ENCODE data around the gene ARNT2. TPM values are rescaled to one million over a fixed set of nuclear protein-coding genes. Genes with fewer than 3 reads are reported as not detected.

The ARNT2 gene
- total RNA-seq, 2 experiments from 2014 or later, result not detected

GRCh38 chr15:80561500-80561899, 157.3 kb downstream of the ARNT2 start:
- CTCF ChIA-PET, result no interaction called here
- Mint-ChIP-seq H3K27me3 (peaks cover 5% of the 10 kb centered on the region), H3K27ac (no peak overlapping the region), H3K4me3 (no peak overlapping the region), H3K36me3 (no peaks in the 10 kb centered on the region), H3K9me3 (ENCODE audit: low read depth) (no peaks in the 10 kb centered on the region), H3K4me1 (peaks cover 4% of the 10 kb centered on the region)
- DNase-seq, result no peak
- no peak for ATAC-seq

GRCh38 chr15:80562033-80562432, 157.9 kb downstream of the ARNT2 start:
- CTCF ChIA-PET, result no interaction called here
- Mint-ChIP-seq H3K4me3 (no peak overlapping the region), H3K9me3 (ENCODE audit: low read depth) (no peaks in the 10 kb centered on the region), H3K27ac (no peak overlapping the region), H3K4me1 (peaks cover 4% of the 10 kb centered on the region), H3K36me3 (no peaks in the 10 kb centered on the region), H3K27me3 (peaks cover 10% of the 10 kb centered on the region)
- ATAC-seq (no peak), DNase-seq (no peak)

GRCh38 chr15:80562846-80563245, 158.7 kb downstream of the ARNT2 start:
- no peak overlapping the region for H3K4me3 Mint-ChIP-seq
- no peaks in the 10 kb centered on the region for H3K36me3 Mint-ChIP-seq
- ATAC-seq (no peak), DNase-seq (no peak)
- H3K9me3 Mint-ChIP-seq (ENCODE audit: low read depth), result no peaks in the 10 kb centered on the region
- CTCF ChIA-PET, result no interaction called here
- no peak overlapping the region for H3K27ac Mint-ChIP-seq
- H3K27me3 Mint-ChIP-seq, result peaks cover 13% of the 10 kb centered on the region
- peaks cover 6% of the 10 kb centered on the region for H3K4me1 Mint-ChIP-seq

GRCh38 chr15:80563372-80563997, 159.3 kb downstream of the ARNT2 start:
- DNase-seq (no peak), ATAC-seq (no peak)
- peaks cover 12% of the 10 kb centered on the region for H3K4me1 Mint-ChIP-seq
- no peak overlapping the region for H3K27ac Mint-ChIP-seq
- peaks cover 15% of the 10 kb centered on the region for H3K27me3 Mint-ChIP-seq
- CTCF ChIA-PET, result no interaction called here
- no peak overlapping the region for H3K4me3 Mint-ChIP-seq
- H3K9me3 Mint-ChIP-seq (ENCODE audit: low read depth), result no peaks in the 10 kb centered on the region
- no peaks in the 10 kb centered on the region for H3K36me3 Mint-ChIP-seq

- peaks cover 12% of the 10 kb centered on the region for H3K4me1 Mint-ChIP-seq
- no peak overlapping the region for H3K27ac Mint-ChIP-seq
- H3K36me3 Mint-ChIP-seq, result no peaks in the 10 kb centered on the region
- ATAC-seq, result no peak
- no peaks in the 10 kb centered on the region for H3K9me3 Mint-ChIP-seq (ENCODE audit: low read depth)
- H3K4me3 Mint-ChIP-seq, result no peak overlapping the region
- no peak for DNase-seq
- CTCF ChIA-PET, result no interaction called here
- H3K27me3 Mint-ChIP-seq, result peaks cover 15% of the 10 kb centered on the region
These were observed 159.9 kb downstream of the ARNT2 start for GRCh38 chr15:80564056-80564455.

GRCh38 chr15:80565398-80565797, 161.2 kb downstream of the ARNT2 start:
- ATAC-seq (no peak), DNase-seq (no peak)
- Mint-ChIP-seq H3K4me3 (no peak overlapping the region), H3K27ac (no peak overlapping the region), H3K36me3 (no peaks in the 10 kb centered on the region), H3K27me3 (peaks cover 15% of the 10 kb centered on the region), H3K4me1 (peaks cover 12% of the 10 kb centered on the region), H3K9me3 (ENCODE audit: low read depth) (no peaks in the 10 kb centered on the region)
- CTCF ChIA-PET, result no interaction called here

GRCh38 chr15:80565988-80566387, 161.8 kb downstream of the ARNT2 start:
- H3K4me3 Mint-ChIP-seq, result no peak overlapping the region
- no peaks in the 10 kb centered on the region for H3K36me3 Mint-ChIP-seq
- peaks cover 18% of the 10 kb centered on the region for H3K27me3 Mint-ChIP-seq
- H3K9me3 Mint-ChIP-seq (ENCODE audit: low read depth), result no peaks in the 10 kb centered on the region
- H3K27ac Mint-ChIP-seq, result no peak overlapping the region
- CTCF ChIA-PET, result no interaction called here
- peaks cover 12% of the 10 kb centered on the region for H3K4me1 Mint-ChIP-seq
- ATAC-seq, result no peak
- DNase-seq, result no peak

GRCh38 chr15:80567721-80568157, 163.6 kb downstream of the ARNT2 start:
- H3K36me3 Mint-ChIP-seq, result no peaks in the 10 kb centered on the region
- no peaks in the 10 kb centered on the region for H3K9me3 Mint-ChIP-seq (ENCODE audit: low read depth)
- H3K27ac Mint-ChIP-seq, result no peak overlapping the region
- CTCF ChIA-PET, result interaction anchor here (1.6 to 3.7 kb wide), 3 partner anchors 208 to 698 kb away, joined by 4 to 34 read pairs (median 9); no protein-coding TSS in a partner anchor
- peaks cover 18% of the 10 kb centered on the region for H3K27me3 Mint-ChIP-seq
- H3K4me3 Mint-ChIP-seq, result no peak overlapping the region
- ATAC-seq, result peak; percentile 33
- H3K4me1 Mint-ChIP-seq, result peaks cover 12% of the 10 kb centered on the region
- no peak for DNase-seq

GRCh38 chr15:80568298-80568697, 164.1 kb downstream of the ARNT2 start:
- DNase-seq (no peak), ATAC-seq (peak; percentile 39)
- CTCF ChIA-PET, result interaction anchor here (1.6 to 3.7 kb wide), 3 partner anchors 208 to 698 kb away, joined by 4 to 34 read pairs (median 9); no protein-coding TSS in a partner anchor
- H3K4me3 Mint-ChIP-seq, result no peak overlapping the region
- peaks cover 12% of the 10 kb centered on the region for H3K4me1 Mint-ChIP-seq
- no peak overlapping the region for H3K27ac Mint-ChIP-seq
- no peaks in the 10 kb centered on the region for H3K9me3 Mint-ChIP-seq (ENCODE audit: low read depth)
- H3K27me3 Mint-ChIP-seq, result peaks cover 18% of the 10 kb centered on the region
- no peaks in the 10 kb centered on the region for H3K36me3 Mint-ChIP-seq

- H3K4me1 Mint-ChIP-seq, result peaks cover 12% of the 10 kb centered on the region
- no peaks in the 10 kb centered on the region for H3K9me3 Mint-ChIP-seq (ENCODE audit: low read depth)
- H3K36me3 Mint-ChIP-seq, result no peaks in the 10 kb centered on the region
- peaks cover 18% of the 10 kb centered on the region for H3K27me3 Mint-ChIP-seq
- CTCF ChIA-PET, result interaction anchor here (3.7 kb wide), 1 partner anchor 207 kb away, joined by 34 read pairs; no protein-coding TSS in a partner anchor
- H3K4me3 Mint-ChIP-seq, result no peak overlapping the region
- no peak for DNase-seq
- H3K27ac Mint-ChIP-seq, result no peak overlapping the region
- ATAC-seq, result no peak
These were observed 164.9 kb downstream of the ARNT2 start for GRCh38 chr15:80568876-80569605.

GRCh38 chr15:80569656-80570055, 165.5 kb downstream of the ARNT2 start:
- Mint-ChIP-seq H3K27ac (no peak overlapping the region), H3K36me3 (no peaks in the 10 kb centered on the region), H3K4me3 (no peak overlapping the region), H3K4me1 (peaks cover 12% of the 10 kb centered on the region), H3K9me3 (ENCODE audit: low read depth) (no peaks in the 10 kb centered on the region), H3K27me3 (peaks cover 18% of the 10 kb centered on the region)
- ATAC-seq (no peak), DNase-seq (no peak)
- CTCF ChIA-PET, result interaction anchor here (3.7 kb wide), 1 partner anchor 206 kb away, joined by 34 read pairs; no protein-coding TSS in a partner anchor

GRCh38 chr15:80570553-80570952, 166.4 kb downstream of the ARNT2 start:
- H3K27ac Mint-ChIP-seq, result no peak overlapping the region

GRCh38 chr15:80572337-80572736, 168.2 kb downstream of the ARNT2 start:
- H3K27me3 Mint-ChIP-seq, result peaks cover 8% of the 10 kb centered on the region
- CTCF ChIA-PET, result no interaction called here
- no peak for ATAC-seq
- no peaks in the 10 kb centered on the region for H3K36me3 Mint-ChIP-seq
- DNase-seq, result no peak
- H3K4me3 Mint-ChIP-seq, result no peak overlapping the region
- H3K27ac Mint-ChIP-seq, result no peak overlapping the region
- H3K4me1 Mint-ChIP-seq, result peaks cover 8% of the 10 kb centered on the region
- no peaks in the 10 kb centered on the region for H3K9me3 Mint-ChIP-seq (ENCODE audit: low read depth)

More at GRCh38 chr15:80570553-80570952, 166.4 kb downstream of the ARNT2 start:
- CTCF ChIA-PET, result no interaction called here
- H3K36me3 Mint-ChIP-seq, result no peaks in the 10 kb centered on the region
- DNase-seq (no peak), ATAC-seq (no peak)
- H3K27me3 Mint-ChIP-seq, result peaks cover 18% of the 10 kb centered on the region
- peaks cover 10% of the 10 kb centered on the region for H3K4me1 Mint-ChIP-seq
- no peaks in the 10 kb centered on the region for H3K9me3 Mint-ChIP-seq (ENCODE audit: low read depth)
- H3K4me3 Mint-ChIP-seq, result no peak overlapping the region

GRCh38 chr15:80573606-80574005, 169.4 kb downstream of the ARNT2 start:
- no peak for DNase-seq
- no peaks in the 10 kb centered on the region for H3K4me1 Mint-ChIP-seq
- CTCF ChIA-PET, result no interaction called here
- no peaks in the 10 kb centered on the region for H3K9me3 Mint-ChIP-seq (ENCODE audit: low read depth)
- H3K27me3 Mint-ChIP-seq, result peaks cover 4% of the 10 kb centered on the region
- no peaks in the 10 kb centered on the region for H3K36me3 Mint-ChIP-seq
- no peak overlapping the region for H3K27ac Mint-ChIP-seq
- no peak overlapping the region for H3K4me3 Mint-ChIP-seq
- ATAC-seq, result no peak
